GM20000 (cell line): ENCODE measurements around the gene PAPOLB.

Source experiments
- DNase-seq: peaks from one replicate; pipeline ENCODE4 v3.0.0; 2012; ENCODE audit warnings: low spot score
- TF ChIP-seq, protein P1 (sequence below): IDR thresholded peaks from 2 replicates; pipeline ENCODE4 v1.5.1; 2012; ENCODE audit warnings: mild to moderate bottlenecking, control low read depth; ENCODE audit errors: extremely low read depth, missing control alignments

The PAPOLB gene

DNA sequence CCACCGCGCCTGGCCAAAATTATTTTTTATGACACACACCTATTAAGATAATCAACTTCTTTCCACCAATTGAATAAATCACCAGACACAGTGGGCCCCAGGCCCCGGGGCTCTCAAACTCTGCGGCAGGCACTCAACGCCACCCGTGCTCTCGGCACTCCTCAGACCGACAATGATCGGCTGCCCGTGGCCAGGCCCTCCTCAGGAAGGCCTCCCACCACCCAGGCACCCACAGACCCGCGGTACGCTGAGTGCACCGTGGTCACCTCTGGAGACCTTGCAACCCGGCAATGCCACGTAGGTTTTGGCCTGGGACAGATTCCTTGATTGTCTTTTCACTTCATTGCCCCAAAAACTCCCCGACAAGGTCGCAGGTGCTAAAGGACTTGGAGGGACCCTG is 14.8 kb upstream of the PAPOLB start:
- DNase-seq = no peak
- TF ChIP-seq, protein P1, sequence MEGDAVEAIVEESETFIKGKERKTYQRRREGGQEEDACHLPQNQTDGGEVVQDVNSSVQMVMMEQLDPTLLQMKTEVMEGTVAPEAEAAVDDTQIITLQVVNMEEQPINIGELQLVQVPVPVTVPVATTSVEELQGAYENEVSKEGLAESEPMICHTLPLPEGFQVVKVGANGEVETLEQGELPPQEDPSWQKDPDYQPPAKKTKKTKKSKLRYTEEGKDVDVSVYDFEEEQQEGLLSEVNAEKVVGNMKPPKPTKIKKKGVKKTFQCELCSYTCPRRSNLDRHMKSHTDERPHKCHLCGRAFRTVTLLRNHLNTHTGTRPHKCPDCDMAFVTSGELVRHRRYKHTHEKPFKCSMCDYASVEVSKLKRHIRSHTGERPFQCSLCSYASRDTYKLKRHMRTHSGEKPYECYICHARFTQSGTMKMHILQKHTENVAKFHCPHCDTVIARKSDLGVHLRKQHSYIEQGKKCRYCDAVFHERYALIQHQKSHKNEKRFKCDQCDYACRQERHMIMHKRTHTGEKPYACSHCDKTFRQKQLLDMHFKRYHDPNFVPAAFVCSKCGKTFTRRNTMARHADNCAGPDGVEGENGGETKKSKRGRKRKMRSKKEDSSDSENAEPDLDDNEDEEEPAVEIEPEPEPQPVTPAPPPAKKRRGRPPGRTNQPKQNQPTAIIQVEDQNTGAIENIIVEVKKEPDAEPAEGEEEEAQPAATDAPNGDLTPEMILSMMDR = no peak

DNA sequence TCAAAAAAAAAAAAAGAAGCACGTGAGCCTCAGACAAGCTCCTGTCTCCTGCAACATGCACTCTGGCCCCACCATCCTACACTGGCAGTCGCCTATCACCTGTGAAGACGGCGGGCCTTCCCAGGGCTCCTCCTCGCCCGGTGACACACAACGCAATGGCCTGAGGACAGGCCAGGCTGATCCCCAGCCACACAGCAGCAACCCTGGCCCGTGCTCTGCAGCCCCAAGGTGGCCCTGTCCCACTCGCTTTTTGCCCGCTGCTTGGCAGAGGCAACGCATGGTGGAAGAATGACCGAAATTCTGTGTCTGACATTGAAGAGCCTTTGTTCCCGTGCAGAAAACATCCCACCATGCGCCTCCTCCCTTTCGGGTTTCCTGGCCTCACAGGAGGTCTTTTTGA is 13.6 kb upstream of the PAPOLB start:
- DNase-seq = no peak
- TF ChIP-seq, protein P1 = no peak

DNA sequence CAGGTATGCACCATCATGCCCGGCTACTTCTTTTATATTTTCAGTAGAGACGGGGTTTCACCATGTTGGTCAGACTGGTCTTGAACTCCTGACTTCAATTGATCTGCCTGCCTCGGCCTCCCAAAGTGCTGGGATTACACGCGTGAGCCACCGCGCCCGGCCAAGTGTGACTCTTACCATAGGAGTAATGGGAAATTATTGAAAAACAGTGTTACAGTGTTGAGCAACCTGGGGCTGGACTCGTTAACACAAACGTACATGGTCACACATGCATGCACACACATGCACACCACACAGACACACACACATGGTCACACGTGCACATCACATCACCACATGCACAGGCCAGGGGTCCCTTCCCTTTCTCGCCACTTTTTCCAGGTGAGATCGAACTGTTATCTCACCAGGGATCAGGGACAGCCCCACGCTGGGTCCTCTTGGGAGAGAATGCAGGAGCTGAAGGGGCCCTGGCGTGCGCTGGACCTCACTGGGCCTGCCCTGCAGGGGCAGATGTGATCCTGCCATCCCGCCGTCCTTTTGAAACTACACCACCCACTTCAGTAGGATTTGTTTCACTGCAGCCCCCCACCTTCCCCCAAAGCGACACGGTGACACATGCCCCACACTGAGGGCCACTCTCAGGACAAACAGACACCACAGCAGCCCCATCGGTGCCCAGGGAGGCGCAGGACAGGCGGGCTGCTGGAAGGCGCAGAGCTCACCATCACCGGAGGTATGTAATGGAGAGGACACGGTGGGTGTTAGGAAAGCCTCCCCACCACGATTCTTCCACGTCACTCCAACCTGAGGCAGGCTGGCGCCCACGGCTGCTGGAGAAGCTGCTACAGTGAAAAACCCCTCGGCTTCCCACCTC is 11.5 kb upstream of the PAPOLB start:
- DNase-seq = no peak
- TF ChIP-seq, protein P1 = no peak

DNA sequence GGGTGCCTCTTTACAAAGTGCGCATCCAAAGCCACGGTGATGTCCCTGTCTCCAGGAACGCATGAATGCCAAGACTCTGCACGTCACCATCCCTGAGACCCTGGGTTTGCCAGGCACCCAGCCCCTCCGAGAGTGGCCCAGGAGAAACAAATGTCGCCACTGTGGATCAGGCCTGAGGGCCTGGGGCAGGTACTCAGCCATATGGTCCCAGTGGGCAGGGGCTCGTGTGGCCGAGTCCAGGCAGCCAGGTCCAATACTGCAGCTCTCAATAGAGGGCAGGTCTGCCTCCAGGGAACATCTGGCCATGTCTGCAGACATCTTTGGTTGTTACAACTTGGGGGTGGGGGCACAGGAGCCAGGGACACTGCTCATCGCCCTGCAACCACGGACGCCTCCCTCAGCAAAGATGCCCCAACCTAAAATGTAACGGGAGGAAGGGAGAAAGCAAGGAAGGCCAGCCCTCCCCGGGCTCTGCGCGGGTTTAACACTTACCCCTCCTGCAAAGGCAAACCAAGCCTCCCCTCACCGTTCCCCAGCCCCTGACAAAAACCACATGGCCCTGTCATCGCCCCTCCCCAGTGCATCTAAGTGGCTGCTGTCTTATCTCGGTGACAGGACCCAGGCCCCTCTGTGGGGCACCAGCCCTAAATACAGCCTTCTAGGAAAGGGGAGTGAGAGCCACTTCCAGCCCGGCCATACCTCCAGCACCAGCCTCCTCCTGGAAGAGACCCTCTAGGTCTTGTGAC is 10.3 kb upstream of the PAPOLB start:
- TF ChIP-seq, protein P1 = no peak
- DNase-seq = no peak

DNA sequence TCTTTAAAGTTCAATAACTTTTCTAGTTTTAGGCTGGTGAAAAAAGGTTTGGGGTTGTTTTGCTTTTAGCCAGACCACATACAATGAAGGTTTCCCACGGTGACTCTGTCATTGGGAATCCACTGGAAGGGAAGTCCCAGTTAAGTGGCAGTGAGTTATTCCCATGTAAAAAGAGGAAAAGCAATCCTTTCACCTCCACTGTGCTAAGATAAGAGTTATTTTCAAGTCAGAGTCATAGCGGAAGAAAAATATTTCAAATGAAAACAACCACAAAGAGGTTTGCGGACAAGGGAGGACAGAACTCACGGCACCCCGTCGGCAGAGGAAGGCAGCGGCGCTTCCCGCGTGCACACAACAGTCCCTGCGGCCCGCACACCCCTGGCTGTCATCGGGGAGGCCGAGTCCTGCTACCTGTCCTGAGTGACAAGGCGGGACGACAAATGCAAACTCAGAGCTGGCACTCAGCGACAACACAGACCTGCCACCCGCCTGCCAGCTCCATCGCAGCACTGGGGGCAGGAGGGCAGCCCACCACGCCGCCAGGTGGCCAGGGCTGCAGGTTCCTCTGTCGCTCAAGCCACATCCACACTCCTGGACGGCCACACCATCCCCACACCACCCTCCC is 9.3 kb upstream of the PAPOLB start:
- TF ChIP-seq, protein P1 = no peak
- no peak for DNase-seq

DNA sequence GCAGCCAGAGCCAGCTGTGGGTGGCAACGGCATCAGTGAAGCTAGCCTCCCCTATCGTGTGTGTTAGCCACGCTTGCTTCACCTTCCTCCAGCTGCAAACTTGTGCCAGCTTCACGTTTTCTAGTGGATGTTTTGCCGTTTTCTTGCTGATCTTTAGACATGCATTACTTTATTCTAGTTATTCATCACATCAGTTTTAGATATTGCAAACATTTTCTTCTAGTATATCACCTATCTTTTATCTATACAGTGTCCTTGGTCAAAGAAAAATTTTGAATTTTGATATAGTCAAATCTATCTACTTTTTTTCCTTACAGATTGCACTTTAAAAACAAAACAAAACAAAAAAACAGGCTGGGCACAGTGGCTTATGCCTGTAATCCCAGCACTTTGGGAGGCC is 6.7 kb upstream of the PAPOLB start:
- TF ChIP-seq, protein P1 = no peak
- no peak for DNase-seq
